GM12801 (cell line): ENCODE measurements around the gene SLC1A5.

Source experiments
- TF ChIP-seq, protein P1 (sequence below): IDR thresholded peaks from one replicate; pipeline ENCODE4 v1.5.1; 2011; ENCODE audit warnings: control low read depth; ENCODE audit not compliant: insufficient read length; ENCODE audit errors: extremely low read depth

Gene SLC1A5

DNA sequence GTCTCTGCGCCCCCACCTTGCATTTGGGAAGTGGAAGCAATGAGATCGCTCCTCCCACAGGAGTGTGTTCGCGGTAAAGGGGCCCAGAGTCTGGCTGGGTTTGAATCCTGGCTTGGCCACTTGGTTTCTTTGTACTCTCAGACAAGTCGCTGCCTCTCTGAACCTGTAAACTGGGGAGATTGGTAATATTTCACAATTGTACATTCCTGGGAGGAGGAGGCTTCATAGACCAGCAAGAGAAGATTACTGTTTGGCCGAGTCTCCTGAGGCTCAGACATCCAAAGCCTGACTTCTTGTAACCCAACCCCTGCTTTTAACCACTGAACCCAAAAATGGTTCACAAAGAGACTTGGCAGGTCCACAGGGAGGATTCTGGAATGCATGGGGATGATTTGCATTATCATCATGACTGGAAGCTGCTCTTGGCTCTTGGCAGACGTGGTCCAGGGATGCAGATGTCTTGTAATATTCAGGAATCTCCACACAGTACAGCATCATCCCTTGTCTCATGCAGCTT lies 28.5 kb downstream of the SLC1A5 start:
- TF ChIP-seq, protein P1, sequence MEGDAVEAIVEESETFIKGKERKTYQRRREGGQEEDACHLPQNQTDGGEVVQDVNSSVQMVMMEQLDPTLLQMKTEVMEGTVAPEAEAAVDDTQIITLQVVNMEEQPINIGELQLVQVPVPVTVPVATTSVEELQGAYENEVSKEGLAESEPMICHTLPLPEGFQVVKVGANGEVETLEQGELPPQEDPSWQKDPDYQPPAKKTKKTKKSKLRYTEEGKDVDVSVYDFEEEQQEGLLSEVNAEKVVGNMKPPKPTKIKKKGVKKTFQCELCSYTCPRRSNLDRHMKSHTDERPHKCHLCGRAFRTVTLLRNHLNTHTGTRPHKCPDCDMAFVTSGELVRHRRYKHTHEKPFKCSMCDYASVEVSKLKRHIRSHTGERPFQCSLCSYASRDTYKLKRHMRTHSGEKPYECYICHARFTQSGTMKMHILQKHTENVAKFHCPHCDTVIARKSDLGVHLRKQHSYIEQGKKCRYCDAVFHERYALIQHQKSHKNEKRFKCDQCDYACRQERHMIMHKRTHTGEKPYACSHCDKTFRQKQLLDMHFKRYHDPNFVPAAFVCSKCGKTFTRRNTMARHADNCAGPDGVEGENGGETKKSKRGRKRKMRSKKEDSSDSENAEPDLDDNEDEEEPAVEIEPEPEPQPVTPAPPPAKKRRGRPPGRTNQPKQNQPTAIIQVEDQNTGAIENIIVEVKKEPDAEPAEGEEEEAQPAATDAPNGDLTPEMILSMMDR = no peak

DNA sequence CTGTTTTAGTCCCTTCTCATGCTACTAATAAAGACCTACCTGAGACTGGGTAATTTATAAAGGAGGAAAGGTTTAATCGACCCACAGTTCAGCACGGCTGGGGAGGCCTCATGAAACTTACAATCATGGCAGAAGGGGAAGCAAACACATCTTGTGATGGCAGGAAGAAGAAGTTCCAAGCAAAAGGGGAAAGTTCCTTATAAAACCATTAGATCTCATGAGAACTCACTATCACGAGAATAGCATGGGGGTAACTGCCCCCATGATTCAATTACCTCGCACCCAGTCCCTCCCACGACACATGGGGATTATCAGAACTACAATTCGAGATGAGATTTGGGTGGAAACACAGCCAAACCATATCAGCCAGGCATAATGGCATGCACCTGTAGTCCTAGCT lies 29.2 kb downstream of the SLC1A5 start:
- TF ChIP-seq, protein P1 = no peak

DNA sequence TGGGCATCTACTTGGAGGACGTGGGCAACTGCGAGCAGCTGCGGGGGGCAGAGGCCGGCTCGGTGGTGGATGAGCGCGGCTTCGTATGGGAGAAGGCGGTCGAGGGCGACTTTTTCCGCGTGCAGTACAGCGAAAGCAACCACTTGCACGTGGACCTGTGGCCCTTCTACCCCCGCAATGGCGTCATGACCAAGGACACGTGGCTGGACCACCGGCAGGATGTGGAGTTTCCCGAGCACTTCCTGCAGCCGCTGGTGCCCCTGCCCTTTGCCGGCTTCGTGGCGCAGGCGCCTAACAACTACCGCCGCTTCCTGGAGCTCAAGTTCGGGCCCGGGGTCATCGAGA lies 31.9 kb downstream of the SLC1A5 start:
- TF ChIP-seq, protein P1 = no peak

DNA sequence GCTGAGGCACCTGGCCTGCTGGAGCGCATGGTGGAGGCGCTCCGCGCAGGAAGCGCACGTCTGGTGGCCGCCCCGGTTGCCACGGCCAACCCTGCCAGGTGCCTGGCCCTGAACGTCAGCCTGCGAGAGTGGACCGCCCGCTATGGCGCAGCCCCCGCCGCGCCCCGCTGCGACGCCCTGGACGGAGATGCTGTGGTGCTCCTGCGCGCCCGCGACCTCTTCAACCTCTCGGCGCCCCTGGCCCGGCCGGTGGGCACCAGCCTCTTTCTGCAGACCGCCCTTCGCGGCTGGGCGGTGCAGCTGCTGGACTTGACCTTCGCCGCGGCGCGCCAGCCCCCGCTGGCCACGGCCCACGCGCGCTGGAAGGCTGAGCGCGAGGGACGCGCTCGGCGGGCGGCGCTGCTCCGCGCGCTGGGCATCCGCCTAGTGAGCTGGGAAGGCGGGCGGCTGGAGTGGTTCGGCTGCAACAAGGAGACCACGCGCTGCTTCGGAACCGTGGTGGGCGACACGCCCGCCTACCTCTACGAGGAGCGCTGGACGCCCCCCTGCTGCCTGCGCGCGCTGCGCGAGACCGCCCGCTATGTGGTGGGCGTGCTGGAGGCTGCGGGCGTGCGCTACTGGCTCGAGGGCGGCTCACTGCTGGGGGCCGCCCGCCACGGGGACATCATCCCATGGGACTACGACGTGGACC lies 32.4 kb downstream of the SLC1A5 start:
- TF ChIP-seq, protein P1 = no peak

DNA sequence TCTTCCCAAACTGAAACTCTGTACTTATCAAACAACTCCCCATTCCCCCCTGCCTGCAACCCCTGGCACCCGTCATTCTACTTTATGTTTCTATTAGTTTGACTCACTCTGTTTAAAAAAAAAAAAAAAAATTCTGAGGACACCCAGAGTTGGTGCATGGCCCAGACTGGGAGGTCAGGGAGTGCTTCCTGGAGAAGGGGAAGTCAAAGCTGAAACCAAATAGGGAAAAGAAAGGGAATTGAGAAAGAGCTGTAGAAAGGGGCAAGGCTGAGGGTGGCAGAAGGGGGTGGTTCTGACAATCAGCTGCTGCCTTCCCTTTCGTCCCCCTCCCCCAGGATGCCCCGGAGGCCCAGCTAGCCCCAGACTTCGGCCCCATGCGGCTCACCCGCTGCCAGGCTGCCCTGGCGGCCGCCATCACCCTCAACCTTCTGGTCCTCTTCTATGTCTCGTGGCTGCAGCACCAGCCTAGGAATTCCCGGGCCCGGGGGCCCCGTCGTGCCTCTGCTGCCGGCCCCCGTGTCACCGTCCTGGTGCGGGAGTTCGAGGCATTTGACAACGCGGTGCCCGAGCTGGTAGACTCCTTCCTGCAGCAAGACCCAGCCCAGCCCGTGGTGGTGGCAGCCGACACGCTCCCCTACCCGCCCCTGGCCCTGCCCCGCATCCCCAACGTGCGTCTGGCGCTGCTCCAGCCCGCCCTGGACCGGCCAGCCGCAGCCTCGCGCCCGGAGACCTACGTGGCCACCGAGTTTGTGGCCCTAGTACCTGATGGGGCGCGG lies 33.1 kb downstream of the SLC1A5 start:
- TF ChIP-seq, protein P1 = no peak

DNA sequence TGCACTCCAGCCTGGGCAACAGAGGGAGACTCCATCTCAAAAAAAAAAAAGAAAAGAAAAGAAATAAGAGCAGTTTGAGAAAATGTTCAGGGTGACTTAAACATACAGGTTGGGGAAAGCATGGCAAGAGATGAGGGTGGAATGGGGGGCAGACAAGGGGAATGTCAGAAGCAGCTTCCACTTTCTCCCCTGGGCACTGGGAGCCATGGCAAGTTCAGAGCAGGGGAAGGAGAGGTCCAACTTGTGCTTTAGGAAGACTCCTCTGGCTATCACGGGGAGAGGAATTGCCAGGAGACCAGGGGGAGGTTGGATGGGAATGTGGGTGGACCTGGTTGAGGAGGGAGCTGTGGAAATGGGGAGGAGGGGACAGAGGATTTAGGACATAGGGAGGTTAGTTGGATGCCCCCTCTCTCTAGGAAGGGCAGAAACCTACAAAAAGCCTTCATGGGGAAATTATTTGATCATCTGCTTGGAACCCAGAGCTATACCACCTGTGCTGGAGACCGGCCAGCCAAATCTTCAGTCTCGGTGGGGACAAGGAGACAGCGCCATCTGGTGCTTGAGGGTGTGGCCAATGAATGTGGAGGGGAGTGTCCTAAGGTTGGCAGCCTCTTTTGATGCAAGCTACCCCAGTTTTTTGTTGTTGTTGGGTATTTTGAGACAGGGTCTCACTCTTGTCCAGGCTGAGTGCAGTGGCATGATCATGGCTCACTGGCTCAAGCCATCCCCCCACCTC lies 34.8 kb downstream of the SLC1A5 start:
- TF ChIP-seq, protein P1 = no peak
